ENCODE results near the gene AGPAT4.
A peak's percentile ranks its signal among the peaks of the same experiment; 100 is the strongest.
"Not testable (repeated sequence)": the region's sequence is repeated elsewhere in the genome, so short reads cannot be mapped to it uniquely, and the experiment has no call there.

The AGPAT4 gene, protein sequence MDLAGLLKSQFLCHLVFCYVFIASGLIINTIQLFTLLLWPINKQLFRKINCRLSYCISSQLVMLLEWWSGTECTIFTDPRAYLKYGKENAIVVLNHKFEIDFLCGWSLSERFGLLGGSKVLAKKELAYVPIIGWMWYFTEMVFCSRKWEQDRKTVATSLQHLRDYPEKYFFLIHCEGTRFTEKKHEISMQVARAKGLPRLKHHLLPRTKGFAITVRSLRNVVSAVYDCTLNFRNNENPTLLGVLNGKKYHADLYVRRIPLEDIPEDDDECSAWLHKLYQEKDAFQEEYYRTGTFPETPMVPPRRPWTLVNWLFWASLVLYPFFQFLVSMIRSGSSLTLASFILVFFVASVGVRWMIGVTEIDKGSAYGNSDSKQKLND

GRCh38 chr6:161273752-161274487 is at the start of gene AGPAT4:
TSS of gene AGPAT4 (minus strand) at chr6:161274061. CDS start at chr6:161232213, 41,848 bp downstream.
- peak; percentile 98 for DNase-seq (ENCODE audit: low read depth)

- no peak for DNase-seq (ENCODE audit: low read depth)
These were observed 45.4 kb upstream of the AGPAT4 start for GRCh38 chr6:161319231-161319630.

DNA sequence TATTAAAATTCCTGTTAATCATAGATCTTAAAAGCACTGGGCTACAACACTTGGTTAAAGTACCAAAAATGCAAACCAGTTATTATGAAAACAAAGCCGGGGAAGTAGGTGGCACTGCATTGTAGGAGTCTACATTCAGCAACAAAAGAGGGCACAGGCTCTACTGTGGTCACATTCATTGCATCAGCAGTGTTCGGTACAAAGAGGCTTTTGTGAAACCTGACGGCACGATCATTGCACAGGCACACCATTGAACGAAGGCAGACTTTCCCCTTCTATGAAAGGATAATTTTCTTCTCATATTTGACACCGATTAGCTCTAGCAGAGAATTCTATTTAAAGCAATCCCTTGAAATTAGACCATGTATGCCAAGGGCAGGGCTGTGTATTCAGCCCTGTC is 44.6 kb upstream of the AGPAT4 start:
- no peak for DNase-seq (ENCODE audit: low read depth)

GRCh38 chr6:161316531-161316930 is 42.7 kb upstream of the AGPAT4 start:
- DNase-seq (ENCODE audit: low read depth) = no peak

DNA sequence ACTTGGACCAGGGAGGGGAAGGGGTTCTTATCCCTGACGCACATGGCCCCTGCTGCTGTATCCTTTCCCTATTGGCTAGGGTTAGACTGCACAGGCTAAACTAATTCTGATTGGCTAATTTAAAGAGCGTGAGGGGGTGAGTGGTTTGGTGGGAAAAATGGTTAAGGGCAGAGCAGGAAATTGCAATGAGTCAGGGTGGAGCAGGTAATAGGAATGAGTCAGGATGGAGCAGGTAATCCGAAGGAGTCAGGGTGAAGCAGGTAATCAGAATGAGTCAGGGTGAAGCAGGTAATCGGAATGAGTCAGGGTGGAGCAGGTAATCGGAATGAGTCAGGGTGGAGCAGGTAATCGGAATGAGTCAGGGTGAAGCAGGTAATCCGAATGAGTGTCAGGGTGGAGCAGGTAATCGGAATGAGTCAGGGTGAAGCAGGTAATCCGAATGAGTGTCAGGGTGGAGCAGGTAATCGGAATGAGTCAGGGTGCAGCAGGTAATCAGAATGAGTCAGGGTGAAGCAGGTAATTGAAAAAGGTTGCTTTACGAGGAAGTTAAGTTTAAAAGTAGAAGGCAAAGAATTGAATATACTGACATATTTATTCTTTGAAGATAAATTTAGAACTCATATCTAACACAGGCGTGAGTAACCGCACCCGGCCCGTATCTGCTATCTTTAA is 41.5 kb upstream of the AGPAT4 start:
- DNase-seq (ENCODE audit: low read depth) = not testable (repeated sequence)

DNA sequence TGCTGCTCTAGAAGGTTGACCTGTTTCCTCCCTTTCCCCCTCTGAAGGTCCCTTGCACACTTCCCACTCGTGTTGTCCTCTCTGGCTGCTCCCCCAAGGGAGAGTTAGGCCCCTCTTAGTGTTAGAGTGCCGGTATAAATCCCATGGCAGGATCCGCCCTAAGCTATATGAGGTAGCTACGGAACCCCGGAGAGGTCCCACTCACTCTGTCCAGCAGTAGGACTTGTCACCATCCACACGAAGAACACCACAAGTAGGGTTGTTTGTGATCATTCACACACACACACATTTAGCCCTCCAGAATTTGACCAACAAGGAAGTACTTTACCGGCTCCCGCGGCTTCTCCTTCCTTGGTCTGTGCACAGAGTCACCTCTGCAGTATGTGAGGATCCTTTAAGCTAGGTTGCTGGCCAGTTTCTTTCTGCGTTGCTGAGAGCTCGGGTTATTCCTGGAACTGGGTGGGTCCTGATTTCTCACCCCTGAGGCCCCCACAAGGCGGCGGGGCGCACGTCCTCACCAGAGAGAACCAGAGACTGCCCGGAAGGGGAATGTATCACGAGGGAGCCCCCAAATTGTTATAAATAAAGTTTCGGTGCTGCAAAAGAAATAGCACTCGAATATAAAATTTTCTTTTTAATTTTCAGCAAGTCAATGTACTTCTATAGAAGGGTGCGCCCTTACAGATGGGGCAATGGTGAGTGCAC is 40.8 kb upstream of the AGPAT4 start:
- DNase-seq (ENCODE audit: low read depth) = not testable (repeated sequence)

DNA sequence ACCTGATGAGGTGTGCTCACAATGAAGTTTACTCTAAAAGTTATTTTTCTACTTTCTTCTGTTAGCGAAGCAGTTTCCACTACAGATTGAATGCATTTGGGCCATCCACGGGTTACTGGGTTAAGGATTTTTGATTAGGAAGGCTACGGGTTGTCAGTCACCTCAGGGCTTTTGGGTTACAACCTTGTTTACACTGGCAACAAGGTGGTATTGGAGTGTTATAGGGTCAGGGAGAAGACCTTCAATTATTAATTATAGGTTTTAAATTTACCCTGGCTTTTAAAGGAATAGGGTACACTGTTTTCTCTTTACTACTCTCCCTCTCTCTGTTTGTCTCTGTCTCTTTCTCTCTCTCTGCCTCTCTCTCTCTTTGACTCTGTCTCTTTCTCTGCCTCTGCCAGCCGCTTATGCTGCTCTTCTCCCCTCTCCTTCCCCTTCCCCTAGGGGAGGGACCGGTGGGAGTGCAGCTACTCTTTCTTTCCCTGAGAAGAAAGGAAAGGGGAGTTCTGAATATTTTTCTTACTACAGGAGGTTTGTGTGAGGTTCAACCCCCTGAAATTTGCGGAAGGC is 40.2 kb upstream of the AGPAT4 start:
- DNase-seq (ENCODE audit: low read depth) = no peak

DNA sequence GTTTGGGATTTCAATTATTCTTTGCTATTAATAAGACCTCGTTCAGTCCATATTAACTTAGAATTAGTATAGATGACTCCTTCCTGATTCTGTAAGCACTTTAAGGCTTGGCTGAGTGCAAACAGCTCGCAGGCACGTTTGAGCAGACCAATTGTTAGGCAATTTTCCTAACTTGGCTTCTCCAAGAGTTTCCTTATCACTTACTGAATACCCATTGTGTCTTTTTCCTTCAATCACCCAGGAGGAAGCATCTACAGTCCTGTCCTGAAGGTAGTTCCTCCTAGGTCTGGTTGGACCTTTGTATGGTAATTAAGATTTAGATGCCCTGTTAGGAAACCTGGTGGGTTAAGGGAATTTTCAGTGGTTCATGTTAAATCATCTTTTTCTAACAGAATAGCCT is 39.6 kb upstream of the AGPAT4 start:
- not testable (repeated sequence) for DNase-seq (ENCODE audit: low read depth)

- DNase-seq (ENCODE audit: low read depth) = not testable (repeated sequence)
These were observed 35.9 kb upstream of the AGPAT4 start for GRCh38 chr6:161309774-161310173.

DNA sequence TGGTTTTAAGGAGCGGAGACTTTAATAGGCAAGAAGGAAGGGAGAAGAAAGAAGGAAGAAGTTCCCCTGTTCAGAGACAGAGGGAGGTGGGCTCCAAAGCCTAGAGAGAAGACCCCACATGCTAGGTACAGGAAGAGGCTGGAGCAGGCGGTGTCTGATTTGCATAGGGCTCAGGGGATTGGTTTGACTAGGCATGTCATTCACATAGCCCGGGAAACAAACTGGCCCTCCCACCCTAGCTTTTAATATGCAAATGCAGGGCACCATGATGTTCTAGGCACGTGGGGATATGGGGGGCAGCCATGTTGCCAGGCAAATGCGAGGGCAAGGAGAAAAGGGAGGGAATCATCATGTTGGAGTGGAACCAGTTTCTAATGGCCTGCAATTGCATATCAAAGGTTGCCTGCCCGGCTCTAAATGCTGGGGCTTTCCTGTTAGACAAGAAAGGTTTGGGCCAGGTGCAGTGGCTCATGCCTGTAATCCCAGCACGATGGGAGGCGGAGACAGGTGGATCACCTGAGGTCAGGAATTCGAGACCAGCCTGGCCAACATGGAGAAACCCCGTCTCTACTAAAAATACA is 34.3 kb upstream of the AGPAT4 start:
- DNase-seq (ENCODE audit: low read depth) = no peak

- no peak for DNase-seq (ENCODE audit: low read depth)
These were observed 32.0 kb upstream of the AGPAT4 start for GRCh38 chr6:161305860-161306259.

DNA sequence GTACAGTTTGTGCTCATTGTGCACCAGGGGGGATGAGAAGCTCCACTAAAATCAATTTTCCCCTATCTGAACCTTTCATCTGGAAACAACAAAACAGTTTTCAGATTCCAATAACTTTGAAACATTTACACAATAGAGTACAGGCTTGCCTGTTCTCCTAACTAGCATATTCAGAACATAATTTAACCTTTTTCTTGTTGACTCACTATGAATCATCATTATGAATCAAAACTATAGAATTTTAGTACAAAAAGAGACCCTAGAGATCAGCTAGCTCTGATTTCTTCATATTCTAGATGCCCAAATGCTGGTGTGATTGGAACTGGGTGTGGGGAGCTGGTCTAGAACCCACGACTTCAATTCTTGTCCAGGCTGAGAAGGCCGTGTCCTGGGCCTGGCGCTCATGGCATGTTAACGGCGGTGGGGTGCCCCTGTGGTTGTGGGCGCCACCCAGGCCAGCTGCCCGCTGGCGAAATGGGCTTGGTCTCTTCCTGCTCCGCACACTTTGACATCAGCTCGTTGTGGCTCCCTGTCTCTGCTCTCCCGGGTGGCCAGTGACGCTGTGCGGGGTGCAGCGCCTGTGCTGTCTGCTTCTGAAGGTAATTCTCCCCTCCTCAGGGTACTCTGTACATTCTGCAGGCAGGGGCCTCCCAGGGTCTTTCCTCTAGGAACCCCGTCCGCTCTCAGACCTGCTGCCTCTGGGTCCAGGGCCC is 29.9 kb upstream of the AGPAT4 start:
- no peak for DNase-seq (ENCODE audit: low read depth)

DNA sequence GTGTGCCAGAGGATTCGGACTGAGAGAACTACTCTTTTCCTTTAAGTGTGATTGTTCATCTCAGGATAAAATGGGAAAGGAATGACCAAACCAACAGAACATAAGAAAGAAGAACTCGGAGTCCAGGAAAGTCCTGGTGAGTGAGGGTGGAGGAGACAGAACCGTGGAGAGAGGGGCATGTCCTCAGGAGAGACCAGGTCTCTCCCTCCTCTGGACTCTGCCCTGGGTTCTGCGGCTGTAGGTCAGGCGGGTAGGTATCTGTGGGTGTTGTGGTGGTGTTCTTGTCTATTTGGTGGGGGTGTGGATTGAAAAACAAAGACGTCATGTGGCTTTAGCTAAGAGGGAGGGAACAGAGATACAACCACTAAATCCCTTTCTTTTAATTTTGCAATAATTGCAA is 29.1 kb upstream of the AGPAT4 start:
- DNase-seq (ENCODE audit: low read depth) = no peak

DNA sequence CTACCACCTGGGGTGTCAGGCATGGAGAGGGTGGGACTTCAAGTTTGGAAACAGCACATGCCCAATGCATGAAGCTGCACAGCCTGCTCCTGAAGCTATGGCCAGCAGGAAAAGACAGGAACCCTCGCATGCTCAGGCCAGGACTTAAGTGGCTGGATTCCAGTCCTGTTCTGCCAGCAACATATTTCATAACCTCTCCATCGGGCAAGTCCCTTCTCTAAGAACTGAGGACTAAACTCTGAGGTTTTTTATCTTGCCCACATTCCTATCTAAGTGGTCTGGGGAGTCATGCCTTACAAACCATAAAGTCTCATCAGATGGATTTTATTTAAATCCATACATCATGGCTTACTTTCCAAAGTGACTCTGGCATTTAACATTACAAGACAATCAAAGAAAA is 27.5 kb upstream of the AGPAT4 start:
- peak; percentile 37 for DNase-seq (ENCODE audit: low read depth)

GRCh38 chr6:161300823-161301222 is 27.0 kb upstream of the AGPAT4 start:
- DNase-seq (ENCODE audit: low read depth) = no peak

DNA sequence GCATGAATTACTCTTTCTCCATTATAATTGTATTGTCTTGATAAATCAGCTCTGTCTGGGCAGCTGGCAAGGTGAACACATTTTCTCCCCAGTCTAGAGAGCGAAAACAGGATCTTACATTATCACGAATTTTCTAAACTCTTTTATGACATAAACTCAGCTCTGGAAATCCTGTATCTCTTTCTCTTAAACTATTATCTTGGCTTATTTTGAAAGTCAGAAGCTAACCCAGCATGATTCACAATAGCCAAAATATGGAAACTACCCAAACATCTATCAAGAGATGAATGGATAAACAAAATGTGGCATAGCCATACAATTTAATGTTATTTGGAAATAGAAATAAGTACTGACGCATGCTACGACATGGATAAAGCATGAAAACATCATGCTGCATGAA is 25.9 kb upstream of the AGPAT4 start:
- DNase-seq (ENCODE audit: low read depth) = no peak

DNA sequence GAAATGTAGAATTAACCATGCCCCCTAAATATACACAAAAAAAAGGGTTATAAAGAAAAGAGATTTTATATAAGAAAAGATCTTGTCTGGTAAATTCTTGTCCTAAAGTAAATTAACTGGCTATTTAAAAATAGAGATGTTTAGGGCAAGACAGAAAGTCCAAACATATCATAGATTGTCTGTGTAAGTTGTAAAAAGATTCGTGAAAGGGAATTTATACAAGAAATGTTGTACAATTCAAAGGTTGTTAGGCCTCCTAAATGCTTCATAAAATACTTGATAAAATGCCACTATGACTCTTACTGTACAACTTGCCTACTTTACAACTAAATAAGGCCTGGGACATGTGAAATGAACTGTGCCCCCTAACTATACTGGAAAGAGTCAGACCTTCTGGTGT is 21.9 kb upstream of the AGPAT4 start:
- DNase-seq (ENCODE audit: low read depth) = no peak

DNA sequence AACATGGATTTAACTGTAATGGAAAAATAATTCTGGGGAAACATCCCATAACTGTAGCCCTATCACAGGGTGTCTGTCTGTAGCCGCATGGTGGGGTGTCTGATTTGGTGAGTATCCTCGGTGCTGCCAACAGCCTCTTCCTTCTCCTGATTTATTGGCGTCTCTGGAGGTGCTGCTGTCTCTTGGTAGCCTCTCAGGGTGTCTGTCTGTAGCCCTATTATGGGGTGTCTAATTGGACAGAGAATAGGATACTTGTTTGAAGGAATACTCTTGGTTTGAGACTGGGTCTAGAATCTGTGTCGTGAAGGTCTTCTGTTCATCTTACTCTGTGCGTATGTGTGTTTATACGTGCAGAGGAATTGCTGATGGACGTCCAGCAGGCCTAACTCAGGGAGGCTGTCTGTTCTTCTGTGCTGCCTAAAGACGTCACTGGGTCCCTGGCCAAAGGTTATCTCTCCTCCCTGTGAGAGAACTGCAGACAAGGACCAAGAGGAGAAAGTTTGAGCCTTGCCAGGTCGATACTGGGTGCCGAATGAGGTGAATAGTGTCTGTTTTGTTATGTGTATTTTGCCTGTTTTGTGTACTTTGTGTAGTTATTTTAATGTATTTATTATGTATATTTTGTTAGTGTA is 18.9 kb upstream of the AGPAT4 start:
- DNase-seq (ENCODE audit: low read depth) = no peak

DNA sequence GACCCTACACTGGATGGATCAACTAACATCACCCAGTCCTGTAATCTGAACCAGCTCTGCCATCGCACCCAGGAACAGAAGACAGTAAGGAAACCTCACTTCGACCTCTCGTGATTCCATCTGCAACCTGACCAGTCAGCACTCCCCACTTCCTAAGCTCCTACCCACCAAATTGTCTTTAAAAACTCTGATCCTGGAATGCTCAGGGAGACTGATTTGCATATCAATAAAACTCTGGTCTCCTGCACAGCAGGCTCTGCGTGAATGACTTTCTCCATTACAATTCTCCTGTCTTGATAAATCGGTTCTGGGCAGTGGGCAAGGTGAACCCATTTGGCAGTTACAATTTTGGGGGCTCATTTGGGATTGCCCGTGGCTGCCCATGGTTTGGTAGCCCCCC is 18.3 kb upstream of the AGPAT4 start:
- DNase-seq (ENCODE audit: low read depth) = no peak

- no peak for DNase-seq (ENCODE audit: low read depth)
These were observed 16.9 kb upstream of the AGPAT4 start for GRCh38 chr6:161290751-161291150.

Measured in fibroblast of the conjunctiva (primary cell).